ENCODE measurements around the gene SHC2. TPM values are rescaled to one million over a fixed set of nuclear protein-coding genes. Genes with fewer than 3 reads are reported as not detected.

The SHC2 gene
- total RNA-seq, 1 experiment from 2014 or later = 16.6 TPM

GRCh38 chr19:458091-459042, 2.5 kb downstream of the SHC2 start:
- H3K27me3 ChIP-seq (ENCODE audit: insufficient read depth, low read length) = no peaks in the 10 kb centered on the region; the same call in 1 of the 2 replicates
- peaks cover 0 to 2% of the 10 kb centered on the region in 2 experiments; a peak in 1 of 5 replicates for H3K9me3 Mint-ChIP-seq
- no peak overlapping the region for H4K5ac ChIP-seq (ENCODE audit: insufficient read length, low read depth, low read length)

More at GRCh38 chr19:458091-459042, 2.5 kb downstream of the SHC2 start:
- Histone ChIP-seq H2BK12ac (ENCODE audit: insufficient read length, low read depth, low read length) (no peak overlapping the region), H2BK15ac (ENCODE audit: low read depth, low read length) (no peak overlapping the region), H4K8ac (replicated peaks; ENCODE audit: insufficient read length, low read depth, low read length) (no peak overlapping the region), H3T11ph (ENCODE audit: low read length) (no peak overlapping the region), H3K23ac (ENCODE audit: insufficient read length, low read depth, low read length) (no peak overlapping the region), H2AFZ (ENCODE audit: low read length) (no peak overlapping the region), H3K9me3 (ENCODE audit: control insufficient read depth, low read depth, low read length) (no peaks in the 10 kb centered on the region), H3K4me2 (ENCODE audit: insufficient read depth, insufficient read length, low read length) (no peak overlapping the region), H3K56ac (ENCODE audit: insufficient read length, low read depth, low read length) (no peak overlapping the region), H3K18ac (ENCODE audit: insufficient read length, low read depth, low read length) (no peak overlapping the region), H3K9ac (ENCODE audit: extremely low read depth, insufficient read length, low read length) (no peak overlapping the region), H3K4ac (ENCODE audit: low read depth, low read length) (no peak overlapping the region), H3K27ac (ENCODE audit: insufficient read length, low read depth, low read length) (no peak overlapping the region), H3K79me1 (ENCODE audit: insufficient read depth, low read depth, low read length, poor library complexity, severe bottlenecking) (no peaks in the 10 kb centered on the region), H3K79me2 (ENCODE audit: insufficient read depth, low read length) (no peaks in the 10 kb centered on the region), H3K4me1 (ENCODE audit: insufficient read depth, low read length) (no peaks in the 10 kb centered on the region), H4K91ac (ENCODE audit: insufficient read length, low read depth, low read length) (no peak overlapping the region), H2BK20ac (ENCODE audit: low read depth, low read length, poor library complexity, severe bottlenecking) (no peak overlapping the region), H3K14ac (ENCODE audit: insufficient read depth, low read length) (no peak overlapping the region), H2BK5ac (ENCODE audit: insufficient read length, low read length) (no peak overlapping the region), H4K20me1 (ENCODE audit: control insufficient read depth, insufficient read depth, insufficient read length) (no peaks in the 10 kb centered on the region), H2AK5ac (ENCODE audit: insufficient read length, low read length) (no peak overlapping the region), H2BK120ac (ENCODE audit: low read depth, low read length, poor library complexity, severe bottlenecking) (no peak overlapping the region), H3K23me2 (ENCODE audit: insufficient read length, low read depth, low read length, poor library complexity, severe bottlenecking) (peaks cover 10% of the 10 kb centered on the region)
- peaks cover 0 to 2% (median 0%) of the 10 kb centered on the region in 3 experiments; a peak in 1 of 7 replicates for H3K36me3 Mint-ChIP-seq (ENCODE audit: insufficient read depth in 1 of 3, low read depth in 3 of 3)
- H3K4me3 Mint-ChIP-seq = no peak overlapping the region; a peak in 1 of 5 replicates
- TF ChIP-seq, protein P1, sequence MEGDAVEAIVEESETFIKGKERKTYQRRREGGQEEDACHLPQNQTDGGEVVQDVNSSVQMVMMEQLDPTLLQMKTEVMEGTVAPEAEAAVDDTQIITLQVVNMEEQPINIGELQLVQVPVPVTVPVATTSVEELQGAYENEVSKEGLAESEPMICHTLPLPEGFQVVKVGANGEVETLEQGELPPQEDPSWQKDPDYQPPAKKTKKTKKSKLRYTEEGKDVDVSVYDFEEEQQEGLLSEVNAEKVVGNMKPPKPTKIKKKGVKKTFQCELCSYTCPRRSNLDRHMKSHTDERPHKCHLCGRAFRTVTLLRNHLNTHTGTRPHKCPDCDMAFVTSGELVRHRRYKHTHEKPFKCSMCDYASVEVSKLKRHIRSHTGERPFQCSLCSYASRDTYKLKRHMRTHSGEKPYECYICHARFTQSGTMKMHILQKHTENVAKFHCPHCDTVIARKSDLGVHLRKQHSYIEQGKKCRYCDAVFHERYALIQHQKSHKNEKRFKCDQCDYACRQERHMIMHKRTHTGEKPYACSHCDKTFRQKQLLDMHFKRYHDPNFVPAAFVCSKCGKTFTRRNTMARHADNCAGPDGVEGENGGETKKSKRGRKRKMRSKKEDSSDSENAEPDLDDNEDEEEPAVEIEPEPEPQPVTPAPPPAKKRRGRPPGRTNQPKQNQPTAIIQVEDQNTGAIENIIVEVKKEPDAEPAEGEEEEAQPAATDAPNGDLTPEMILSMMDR (conservative IDR thresholded peaks at IDR 0.05) = no peak
- H3K4me1 Mint-ChIP-seq = peaks cover 4 to 7% of the 10 kb centered on the region in 2 experiments; a peak in 3 of 4 replicates
- WGBS (ENCODE audit: extremely low coverage, insufficient read length, low lambda C conversion rate) = no CpG with 5 or more reads among the region's 89 CpGs
- DNase-seq = no peak
- H3K27me3 Mint-ChIP-seq (ENCODE audit: low read depth) = peaks cover 31% of the 10 kb centered on the region
- H3K27ac Mint-ChIP-seq = no peak overlapping the region
